Measurements from ENCODE around the gene TMEM179. TPM values are rescaled to one million over a fixed set of nuclear protein-coding genes. Genes with fewer than 3 reads are reported as not detected.
"Not testable (repeated sequence)": the region's sequence is repeated elsewhere in the genome, so short reads cannot be mapped to it uniquely, and the experiment has no call there.

TMEM179 gene
- total RNA-seq (1 to 10 TPM in 1 of 10 donors, under 1 TPM in 4, not detected in 5; 0.34 to 1.0 (median 0.42) TPM), polyA plus RNA-seq (under 1 TPM; 0.17 to 0.22 TPM)
- long read RNA-seq, donor 1, result 0 reads
- long read RNA-seq, donor 2, result 0 reads
- long read RNA-seq, donor 3, partial matches to known transcripts, result 0 of 1 reads
- long read RNA-seq, donor 3, other reads (novel, unspliced or antisense), result 1 of 1 reads

DNA sequence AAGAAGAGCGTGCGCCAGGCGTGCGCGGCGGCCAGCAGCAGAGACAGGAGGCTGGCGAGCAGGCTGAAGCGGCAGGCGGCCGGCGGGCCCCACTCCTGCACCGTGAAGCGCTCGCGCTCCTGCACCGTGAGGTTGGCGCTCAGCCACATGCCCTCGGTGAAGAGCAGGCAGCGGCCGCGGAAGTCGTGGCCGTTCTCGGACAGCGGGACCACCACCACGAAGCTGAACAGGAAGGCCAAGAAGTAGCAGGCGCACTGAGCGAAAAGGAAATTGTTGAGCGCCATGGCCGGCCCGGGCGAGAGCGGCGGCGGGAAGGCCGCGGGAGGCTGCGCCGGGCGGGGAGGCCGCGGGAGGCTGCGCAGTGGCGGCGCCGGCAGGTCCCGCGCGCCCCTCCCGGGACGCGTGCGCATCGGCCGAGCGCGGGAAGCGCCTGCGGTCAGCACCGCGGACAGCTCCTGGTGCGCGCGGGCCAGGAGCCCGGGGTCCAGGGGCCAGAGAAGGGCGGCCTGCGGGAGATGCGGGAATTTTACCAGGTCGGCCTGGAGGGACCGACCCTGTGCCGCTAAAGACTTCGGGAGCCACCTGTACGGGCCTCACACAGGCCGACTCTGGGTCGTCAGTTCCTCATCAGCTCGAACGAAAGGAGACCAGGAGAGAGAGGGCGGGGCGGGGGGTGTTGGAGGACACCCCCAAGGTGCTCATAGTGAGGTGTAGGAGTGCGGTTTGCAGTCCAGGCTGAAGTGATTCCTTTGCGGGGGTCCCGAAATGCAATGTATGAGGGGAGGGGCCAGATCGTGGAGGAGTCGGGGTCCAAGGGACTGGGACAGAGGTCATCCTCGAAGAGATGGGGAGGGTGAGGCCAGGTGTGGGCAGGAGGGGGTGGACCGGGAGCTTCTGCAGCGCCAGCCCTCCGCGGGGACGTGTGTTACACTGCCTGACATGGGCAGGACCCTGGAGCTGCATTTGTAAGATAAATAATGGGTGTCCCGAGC is at the start of gene TMEM179:
Gene TMEM179, minus strand, starts transcription at position 315 of the 992 bp plus-strand sequence. Its CDS starts 31 bp downstream, at position 284.
- no peaks in the 10 kb centered on the region for H3K9me3 ChIP-seq
- no peak within 1 kb of the TSS for H3K27ac ChIP-seq
- DNase-seq, result no peak
- TF ChIP-seq CTCF (IDR thresholded peaks at IDR 0.05), result no peak
- WGBS, 2 donors, result 5 to 7% methylated on average over 91 of the region's 91 CpGs
- intact Hi-C loops (cut with DNase I), result loop anchor here in 1 of 10 donors (5.0 kb wide), 1 partner anchor 243 kb away; no protein-coding TSS in a partner anchor
- H3K27me3 ChIP-seq, result peaks cover 0 to 80% (median 71%) of the 10 kb centered on the region in 7 donors
- peak within 1 kb of the TSS in 5 of 10 donors; percentile 14 to 30 (median 25) for H3K4me3 ChIP-seq
- no peaks in the 10 kb centered on the region for H3K36me3 ChIP-seq
- H3K4me1 ChIP-seq, result peaks cover 0 to 7% (median 4%) of the 10 kb centered on the region in 9 donors
- peak; percentile 51 to 87 (median 76) for ATAC-seq

DNA sequence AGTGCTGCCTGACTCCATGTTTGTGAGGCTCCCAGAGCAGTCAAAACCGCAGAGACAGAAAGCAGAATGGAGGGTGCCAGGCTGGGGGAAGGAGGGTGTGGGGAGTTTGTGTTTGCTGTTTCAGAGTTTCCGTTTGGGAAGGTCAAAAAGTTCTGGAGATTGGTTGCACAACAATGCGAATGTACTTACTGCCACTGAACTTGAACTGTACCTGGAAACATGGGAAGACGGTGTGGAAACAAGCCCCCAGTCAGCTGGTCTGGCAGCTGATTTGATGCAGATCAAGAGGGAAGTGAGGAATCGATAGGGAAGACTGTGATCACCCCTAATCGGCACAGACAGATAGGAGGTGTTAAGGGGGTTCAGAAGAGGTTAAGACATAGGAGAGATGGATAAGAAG is 49.5 kb upstream of the TMEM179 start:
- Histone ChIP-seq H3K4me1 (peaks cover 0 to 30% (median 19%) of the 10 kb centered on the region in 9 donors), H3K27ac (no peak overlapping the region), H3K4me3 (no peak overlapping the region), H3K27me3 (peaks cover 0 to under 1% (median 0%) of the 10 kb centered on the region in 7 donors), H3K36me3 (no peaks in the 10 kb centered on the region), H3K9me3 (peaks cover 0 to 19% (median 0%) of the 10 kb centered on the region in 11 donors)
- TF ChIP-seq CTCF (IDR thresholded peaks at IDR 0.05), result no peak
- 84 to 90% methylated on average over 6 of the region's 6 CpGs for WGBS, 2 donors
- ATAC-seq (no peak), DNase-seq (no peak)
- intact Hi-C loops (cut with DNase I), result loop anchor here in 3 of 10 donors (5.0 kb wide), 2 partner anchors 33 to 53 kb away; partner anchors contain the start of gene INF2 (in 1 of the 3)

- DNase-seq, result not testable (repeated sequence)
- intact Hi-C loops (cut with DNase I), result loop anchor here in 4 of 10 donors (2.0 to 5.0 kb wide), 3 partner anchors 34 to 55 kb away; partner anchors contain the start of gene INF2 (in 1 of the 4)
- WGBS, 2 donors, result 94 to 96% methylated on average over 48 to 52 of the region's 52 CpGs
These were observed 48.8 kb upstream of the TMEM179 start for GRCh38 chr14:104653130-104653920.

DNA sequence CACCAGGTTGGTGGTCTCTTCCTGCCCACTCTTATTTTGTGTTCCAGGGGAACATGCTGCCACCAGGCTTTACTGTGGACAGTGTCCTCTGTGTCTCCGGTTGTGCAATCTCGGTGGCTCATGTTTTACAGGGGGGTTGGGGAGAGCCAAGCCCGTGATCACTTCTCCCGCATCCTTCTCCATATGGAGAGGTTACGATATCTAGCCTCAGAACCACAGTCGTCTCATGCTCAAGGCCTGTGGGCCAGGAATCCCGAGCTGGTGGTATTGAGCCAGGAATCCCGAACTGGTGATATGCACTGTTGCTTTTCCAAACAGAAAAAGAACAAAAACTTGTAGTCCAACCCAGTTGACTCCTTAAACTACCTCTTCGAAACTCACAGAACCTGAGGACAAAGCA is 47.8 kb upstream of the TMEM179 start:
- Histone ChIP-seq H3K36me3 (no peaks in the 10 kb centered on the region), H3K27ac (no peak overlapping the region), H3K27me3 (no peaks in the 10 kb centered on the region), H3K9me3 (peaks cover 0 to 19% (median 0%) of the 10 kb centered on the region in 11 donors), H3K4me3 (no peak overlapping the region), H3K4me1 (peaks cover 0 to 30% (median 19%) of the 10 kb centered on the region in 9 donors)
- TF ChIP-seq CTCF (IDR thresholded peaks at IDR 0.05), result no peak
- DNase-seq, result no peak
- WGBS, 2 donors, result 96% methylated on average over 9 of the region's 9 CpGs
- ATAC-seq, result no peak
- intact Hi-C loops (cut with DNase I), result loop anchor here in 4 of 10 donors (2.0 to 5.0 kb wide), 3 partner anchors 35 to 56 kb away; partner anchors contain the start of gene INF2 (in 1 of the 4)

More at GRCh38 chr14:104653130-104653920, 48.8 kb upstream of the TMEM179 start:
- not testable (repeated sequence) for H3K27ac ChIP-seq, H3K36me3 ChIP-seq, ATAC-seq, H3K27me3 ChIP-seq, H3K4me3 ChIP-seq
- H3K4me1 ChIP-seq, result peaks cover 0 to 30% (median 19%) of the 10 kb centered on the region in 9 donors
- H3K9me3 ChIP-seq, result peaks cover 0 to 19% (median 0%) of the 10 kb centered on the region in 11 donors
